Activated CD4-positive, alpha-beta T cell treated with anti-CD3 and anti-CD28 coated beads, Interleukin-2, amount 50 U/mL, for 16 hours (primary cell): Measurements from ENCODE around the gene PDCD1.
"Not testable (repeated sequence)": the region's sequence is repeated elsewhere in the genome, so short reads cannot be mapped to it uniquely, and the experiment has no call there.

ENCODE experiments used
- DNase-seq: peaks from one replicate; pipeline ENCODE4 v3.0.0-alpha.2; 2020

Gene PDCD1

DNA sequence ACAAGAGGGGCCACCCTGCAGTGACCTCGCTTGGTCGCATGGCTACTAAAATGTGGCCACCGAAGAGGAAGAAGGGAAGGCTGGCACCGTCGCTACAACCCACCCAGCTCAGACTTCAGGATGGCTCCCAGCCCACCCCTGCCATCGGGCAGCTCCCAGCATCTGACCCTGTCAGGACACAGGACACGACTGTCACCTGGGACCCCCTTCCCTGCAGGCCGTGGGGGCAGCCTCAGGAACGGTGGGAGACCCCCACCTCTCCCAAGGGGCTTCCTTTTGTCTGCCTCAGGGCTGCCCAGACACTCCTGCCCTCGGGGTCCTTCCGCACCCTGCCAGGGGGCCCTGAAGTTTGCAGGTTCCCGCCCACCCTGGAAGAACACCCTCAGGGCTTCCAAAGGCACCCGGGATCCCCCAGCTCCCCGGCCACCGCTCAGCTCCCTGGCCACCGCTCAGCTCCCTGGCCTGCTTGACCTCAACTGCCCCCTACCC is 18.5 kb upstream of the PDCD1 start:
- no peak for DNase-seq

DNA sequence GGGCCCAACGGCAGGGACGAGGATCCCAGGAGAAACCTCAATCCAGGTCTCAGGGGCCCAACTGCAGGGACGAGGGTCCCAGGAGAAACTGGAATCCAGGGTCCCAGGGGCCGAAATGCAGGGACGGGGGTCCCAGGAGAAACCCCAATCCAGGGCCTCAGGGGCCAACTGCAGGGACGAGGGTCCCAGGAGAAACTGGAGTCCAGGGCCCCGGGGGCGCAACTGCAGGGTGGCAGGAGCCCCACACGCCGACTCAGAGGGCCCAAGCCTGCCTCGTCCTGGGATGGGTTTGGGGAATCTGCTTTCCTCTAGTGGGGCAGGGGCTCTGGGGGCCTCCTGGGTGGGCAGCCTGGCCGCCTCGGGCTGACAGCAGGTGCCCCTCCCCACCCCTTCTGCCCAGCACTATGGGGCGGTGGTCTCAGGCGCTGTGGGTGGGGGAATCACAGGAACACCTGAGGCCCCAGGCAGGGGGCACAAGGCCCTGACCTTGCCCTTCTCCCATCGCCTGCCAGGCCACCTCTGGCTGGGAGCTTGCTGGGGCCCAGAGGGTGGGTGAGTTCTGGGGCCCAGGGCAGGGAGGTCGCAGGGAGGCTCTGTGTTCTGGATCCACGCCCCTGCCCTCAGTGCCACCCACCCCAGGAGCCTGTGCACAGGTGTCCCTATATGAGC is 18.0 kb upstream of the PDCD1 start:
- no peak for DNase-seq

DNA sequence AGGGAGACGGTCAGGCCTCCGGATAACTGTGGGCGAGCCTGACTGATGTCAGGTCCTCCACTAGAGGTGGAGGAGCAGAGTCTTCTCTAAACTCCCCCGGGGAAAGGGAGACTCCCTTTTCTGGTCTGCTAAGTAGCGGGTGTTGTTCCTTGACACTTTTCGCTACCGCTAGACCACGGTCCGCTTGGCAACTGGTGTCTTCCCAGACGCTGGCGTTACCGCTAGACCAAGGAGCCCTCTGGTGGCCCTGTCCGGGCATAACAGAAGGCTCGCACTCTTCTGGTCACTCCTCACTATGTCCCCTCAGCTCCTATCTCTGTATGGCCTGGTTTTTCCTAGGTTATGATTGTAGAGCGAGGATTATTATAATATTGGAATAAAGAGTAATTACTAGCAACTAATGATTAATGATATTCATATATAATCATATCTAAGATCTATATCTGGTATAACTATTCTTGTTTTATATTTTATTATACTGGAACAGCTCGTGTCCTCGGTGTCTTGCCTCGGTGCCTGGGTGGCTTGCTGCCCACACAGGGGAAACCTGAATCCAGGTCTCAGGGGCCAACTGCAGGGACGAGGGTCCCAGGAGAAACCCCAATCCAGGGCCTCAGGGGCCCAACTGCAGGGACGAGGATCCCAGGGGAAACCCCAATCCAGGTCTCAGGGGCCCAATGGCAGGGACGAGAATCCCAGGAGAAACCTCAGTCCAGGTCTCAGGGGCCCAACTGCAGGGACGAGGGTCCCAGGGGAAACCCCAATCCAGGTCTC is 17.2 kb upstream of the PDCD1 start:
- DNase-seq: not testable (repeated sequence)

DNA sequence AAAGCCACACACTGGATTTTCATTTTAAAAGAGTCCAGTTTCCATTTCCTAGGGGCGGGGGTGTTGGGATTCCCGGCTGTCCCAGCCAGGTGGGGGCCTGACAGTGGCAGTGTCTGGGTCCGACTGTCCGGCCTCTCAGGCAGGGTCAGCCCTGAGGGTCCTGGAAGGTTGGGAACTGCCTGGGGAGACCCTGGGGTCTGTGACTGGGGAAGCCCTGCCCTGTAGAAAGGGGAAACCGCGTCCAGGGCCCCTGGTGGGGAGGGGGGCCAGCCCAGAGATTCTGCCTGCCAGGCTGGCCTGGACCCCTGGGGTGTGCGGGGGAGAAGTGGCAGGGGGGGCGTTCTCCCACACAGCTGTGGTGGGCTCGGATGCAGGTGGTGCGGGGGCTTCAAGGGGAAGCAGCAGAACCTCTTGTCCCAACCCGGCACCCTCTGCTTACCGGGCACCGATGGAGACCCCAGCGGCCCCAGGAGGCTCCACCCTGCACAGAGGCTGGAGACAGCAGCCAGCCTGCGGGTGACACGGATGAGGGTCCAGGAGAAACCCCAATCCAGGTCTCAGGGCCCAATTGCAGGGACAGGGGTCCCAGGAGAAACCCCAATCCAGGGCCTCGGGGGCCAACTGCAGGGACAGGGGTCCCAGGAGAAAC is 15.7 kb upstream of the PDCD1 start:
- no peak for DNase-seq

DNA sequence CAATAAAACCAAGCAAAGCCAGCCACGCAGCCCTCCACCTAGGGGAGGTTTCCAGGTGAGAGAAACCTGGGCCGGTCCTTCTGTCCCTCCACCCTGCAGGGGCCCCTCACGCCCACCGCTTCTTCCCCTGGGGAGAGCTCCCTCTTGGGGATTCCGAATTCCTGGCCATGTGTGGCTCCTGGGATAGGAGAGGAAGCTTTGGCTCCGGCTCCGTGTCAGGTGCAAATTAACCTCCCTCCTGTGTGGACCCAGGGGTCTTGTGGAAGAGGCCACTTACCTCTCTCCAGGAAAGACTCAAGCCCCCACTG is 15.1 kb upstream of the PDCD1 start:
- no peak for DNase-seq

DNA sequence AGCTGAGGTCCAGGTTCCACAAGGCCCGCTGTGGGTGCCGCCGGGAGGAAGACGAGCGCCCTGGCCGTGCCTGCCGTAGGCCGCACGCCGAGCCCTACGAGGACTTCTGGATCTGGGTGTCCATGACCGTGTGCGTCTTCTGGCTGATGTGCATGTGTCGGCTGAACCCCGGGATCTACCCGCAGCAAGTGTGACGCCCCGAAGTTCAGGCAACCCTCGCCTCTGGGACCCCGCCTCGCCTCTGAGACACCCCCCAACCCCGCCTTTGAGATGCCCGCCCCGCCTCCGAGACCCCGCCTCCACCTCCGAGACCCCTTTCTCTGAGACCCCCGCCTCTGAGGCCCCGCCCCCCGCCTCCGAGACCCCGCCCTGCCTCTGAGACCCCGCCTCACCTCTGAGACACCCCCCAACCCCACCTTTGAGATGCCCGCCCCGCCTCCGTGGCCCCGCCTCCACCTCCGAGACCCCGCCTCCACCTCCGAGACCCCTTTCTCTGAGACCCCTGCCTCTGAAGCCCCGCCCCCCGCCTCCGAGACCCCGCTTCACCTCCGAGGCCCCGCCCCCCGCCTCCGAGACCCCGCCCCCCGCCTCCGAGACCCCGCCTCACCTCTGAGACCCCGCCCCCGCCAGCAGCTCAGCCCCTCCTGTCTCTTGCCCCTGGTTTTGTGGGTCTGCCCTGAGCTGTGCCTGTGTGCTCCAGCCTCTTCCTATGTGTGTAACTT is 14.5 kb upstream of the PDCD1 start:
- no peak for DNase-seq

DNA sequence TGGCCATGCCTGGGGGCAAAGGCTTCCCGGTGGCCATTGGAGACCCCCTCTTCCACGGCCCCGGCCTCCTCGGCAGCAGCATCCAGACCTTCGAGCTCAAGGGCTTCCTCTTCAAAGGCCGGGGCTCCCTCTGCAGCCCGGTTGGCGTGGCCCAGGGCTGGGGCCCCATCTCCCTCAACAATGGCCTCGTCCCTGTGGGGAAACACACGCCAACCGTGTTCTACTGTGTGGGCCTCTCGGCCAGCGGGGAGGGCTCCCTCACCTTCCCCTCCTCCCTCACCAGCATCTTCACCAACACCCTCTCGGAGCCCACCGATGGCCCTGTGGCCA is 13.6 kb upstream of the PDCD1 start:
- DNase-seq: no peak

DNA sequence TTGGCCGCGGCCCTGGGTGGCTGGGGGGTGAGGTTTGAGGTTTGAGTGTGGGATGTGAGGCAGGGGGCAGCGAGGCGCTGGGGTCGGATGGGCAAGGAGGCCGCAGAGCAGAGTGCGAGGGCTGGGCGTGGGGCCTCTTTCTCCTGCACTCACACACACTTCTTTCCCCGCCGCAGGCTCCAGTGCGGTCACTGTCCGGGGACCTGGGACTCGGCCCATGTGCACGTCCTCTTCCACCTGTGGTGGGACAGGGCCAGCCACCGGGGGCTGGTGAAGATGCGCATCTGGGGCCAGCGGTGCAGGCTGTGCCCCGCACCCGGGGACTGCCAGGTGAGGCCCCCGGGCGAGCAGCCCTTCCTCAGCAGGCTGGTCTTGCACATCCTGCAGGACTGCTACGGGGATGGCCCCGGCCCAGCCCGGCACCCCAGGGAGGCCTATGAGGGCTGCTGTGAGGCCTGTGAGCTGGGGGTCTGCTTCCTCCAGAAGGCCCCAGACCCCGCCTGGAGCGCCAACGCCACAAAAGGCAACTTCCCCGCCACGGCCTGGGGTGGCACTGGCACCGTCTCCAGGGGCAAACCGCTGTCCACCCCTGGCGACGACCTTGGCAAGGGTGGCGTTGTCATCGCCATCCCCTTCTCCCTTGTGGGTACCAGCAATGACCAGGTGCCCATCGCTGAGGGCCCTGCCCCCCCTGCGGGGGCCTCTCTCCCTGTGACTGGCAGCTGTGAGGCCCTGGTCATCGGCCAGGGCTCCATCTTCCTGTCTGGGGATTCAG is 13.0 kb upstream of the PDCD1 start:
- no peak for DNase-seq

DNA sequence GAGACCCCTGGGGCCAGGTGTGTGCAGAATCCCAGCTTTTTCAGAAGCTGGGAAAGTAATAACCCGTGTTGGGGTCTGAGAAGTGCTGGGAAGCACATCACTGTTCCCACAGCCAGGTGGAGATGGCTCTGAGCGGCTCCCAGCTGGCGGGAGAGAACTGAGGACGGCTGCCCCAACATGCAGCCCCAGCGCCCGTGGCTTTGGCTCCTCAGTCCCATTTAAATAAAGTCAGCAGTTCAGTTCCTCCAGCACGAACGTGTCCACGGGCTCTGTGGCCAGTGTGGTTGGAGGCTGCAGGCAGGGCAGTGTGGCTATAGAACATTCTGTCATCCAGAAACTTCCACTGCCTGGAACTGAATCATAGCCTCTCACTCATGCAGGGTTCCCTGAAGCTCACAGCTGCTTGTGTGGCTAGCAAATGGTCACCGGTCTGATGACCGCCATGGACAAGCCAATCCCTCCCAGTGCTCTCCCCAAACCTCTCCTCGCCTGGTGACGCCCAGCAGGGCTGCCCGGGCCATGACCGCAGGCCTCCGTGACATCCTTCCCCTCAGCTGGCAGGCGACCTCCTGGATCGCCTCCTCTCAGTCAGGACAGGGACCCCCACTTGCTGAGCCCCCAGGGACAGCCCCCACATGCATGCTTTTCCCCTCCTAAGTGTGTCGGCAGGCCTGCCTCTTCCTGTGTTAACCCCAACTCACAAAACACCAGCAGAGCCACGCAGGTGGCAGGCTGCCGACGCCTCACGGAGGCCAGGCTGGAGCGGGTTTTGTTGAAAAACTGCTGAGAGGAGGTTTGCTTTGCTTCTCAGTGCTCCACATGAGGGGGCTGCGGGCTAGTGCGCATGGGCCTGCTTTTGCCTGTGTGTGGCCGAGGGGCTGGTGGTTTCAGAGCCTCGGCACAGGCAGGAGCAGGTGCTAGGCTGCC is 12.2 kb upstream of the PDCD1 start:
- DNase-seq: no peak

DNA sequence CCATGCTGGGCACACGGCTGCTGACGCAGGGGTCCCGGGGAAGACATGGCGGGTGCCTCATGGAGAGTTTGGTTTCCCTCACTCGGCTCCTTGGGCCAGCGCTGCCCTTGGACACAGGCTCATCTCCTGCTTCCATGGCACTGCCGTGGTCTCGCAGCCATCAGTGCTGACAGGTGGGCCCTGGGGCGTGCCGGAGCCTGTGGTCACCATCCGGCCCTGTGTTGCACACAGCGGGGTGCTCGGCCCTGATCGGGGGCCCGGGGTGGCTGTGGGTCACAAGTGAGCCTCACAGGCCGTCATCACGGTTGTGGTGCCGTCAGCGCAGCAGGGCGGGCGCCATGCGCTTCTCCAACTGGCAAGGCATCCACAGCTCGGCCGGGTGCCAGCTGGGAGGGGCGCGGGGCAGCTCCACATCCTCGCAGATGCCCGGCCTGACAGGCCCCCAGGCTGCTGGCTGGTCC is 11.4 kb upstream of the PDCD1 start:
- no peak for DNase-seq

DNA sequence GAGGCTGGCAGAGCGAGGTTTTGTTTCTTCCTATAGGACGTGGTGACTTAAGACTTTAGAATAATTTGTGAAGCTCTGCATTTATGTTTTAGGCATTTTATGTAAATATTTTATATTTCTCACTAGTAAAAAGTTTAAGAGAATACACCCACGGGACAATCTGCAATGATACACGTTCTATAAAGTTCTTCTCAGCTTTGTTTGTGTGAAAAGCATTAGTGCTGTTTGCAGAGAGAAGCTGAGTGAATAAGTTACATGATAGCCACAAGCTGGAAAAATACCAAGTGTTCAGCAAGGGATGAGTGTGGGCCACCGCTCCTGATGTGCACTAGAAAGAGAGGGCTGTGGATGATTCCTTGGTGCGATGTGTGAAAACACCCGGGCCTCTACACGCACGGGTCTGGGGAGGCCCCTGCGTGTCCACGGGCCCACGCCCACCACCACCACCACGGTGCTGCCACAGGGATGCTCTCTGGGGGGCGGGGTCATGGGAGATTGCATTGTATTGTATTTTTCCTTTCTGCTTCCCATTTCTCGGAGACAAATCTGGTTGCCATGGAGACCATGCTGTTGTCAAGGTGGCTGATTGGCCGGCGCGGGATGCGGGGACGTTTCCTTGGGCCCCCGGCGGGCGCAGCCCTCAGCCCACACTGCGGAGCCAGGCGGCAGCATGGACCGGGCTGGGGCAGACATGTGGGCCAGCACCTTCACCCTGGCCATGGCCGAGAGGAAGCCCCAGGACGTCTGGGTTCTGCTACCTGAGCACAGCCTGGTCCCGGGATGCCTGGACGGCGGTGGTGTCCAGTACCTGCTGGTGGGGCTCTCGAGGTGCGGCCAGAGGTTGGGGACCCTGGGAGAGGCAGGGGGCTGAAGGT is 10.6 kb upstream of the PDCD1 start, which contains the start of gene RTP5:
Gene RTP5, plus strand, starts transcription at position 643 of the 875 bp plus-strand sequence. Its CDS starts 28 bp downstream, at position 671.
- DNase-seq: no peak

DNA sequence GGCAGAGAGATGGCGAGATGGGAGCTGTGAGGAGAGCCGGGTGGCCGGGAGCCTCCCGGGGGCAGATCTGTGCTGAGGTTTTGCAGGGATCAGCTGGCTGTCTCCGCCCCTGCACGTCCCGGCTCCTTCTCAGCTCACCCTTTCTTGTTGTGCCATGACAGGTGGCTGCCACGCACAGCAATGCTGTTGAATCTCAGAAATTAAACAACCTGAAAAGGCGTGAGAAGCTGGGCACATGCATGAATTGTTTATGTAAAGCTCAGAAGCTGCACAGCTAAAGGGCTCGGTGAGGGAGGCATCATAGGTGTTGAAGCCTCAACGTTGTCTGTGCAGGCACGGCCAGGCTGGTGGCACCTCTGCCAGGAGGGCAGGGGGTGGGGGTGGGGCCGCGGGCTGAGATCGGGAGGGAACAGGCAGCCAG is 10.0 kb upstream of the PDCD1 start:
- DNase-seq: no peak

DNA sequence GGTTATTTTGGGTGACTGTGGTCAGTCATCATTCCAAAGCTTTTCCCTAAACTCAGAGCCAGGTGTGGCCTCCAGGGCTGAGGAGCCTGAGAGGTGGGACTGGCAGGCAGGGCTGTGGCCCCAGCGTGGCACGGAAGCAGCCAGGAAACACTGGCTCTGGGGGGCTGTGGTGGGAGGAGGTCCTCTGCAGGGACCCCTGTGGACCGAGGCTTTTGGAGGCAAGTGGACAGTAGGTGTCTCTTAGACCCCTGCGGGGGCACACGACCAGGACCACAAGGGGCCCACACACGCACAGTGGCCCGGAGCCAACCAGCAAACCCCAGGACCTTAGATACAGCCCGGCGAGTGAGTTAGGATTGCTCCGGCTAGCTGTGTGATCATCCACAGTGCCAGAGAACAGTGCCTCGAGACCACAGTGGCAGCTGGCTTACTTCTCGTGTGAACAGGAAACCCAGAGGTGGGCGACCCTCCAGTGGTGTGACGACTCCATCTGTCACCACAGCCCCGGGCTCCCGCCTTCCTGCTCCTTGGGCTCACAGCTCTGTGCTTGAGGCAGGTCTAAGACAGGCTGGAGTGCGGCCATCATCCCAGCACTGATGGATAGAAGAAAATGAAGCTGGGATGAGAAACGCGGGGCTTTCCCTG is 9.2 kb upstream of the PDCD1 start:
- DNase-seq: no peak

DNA sequence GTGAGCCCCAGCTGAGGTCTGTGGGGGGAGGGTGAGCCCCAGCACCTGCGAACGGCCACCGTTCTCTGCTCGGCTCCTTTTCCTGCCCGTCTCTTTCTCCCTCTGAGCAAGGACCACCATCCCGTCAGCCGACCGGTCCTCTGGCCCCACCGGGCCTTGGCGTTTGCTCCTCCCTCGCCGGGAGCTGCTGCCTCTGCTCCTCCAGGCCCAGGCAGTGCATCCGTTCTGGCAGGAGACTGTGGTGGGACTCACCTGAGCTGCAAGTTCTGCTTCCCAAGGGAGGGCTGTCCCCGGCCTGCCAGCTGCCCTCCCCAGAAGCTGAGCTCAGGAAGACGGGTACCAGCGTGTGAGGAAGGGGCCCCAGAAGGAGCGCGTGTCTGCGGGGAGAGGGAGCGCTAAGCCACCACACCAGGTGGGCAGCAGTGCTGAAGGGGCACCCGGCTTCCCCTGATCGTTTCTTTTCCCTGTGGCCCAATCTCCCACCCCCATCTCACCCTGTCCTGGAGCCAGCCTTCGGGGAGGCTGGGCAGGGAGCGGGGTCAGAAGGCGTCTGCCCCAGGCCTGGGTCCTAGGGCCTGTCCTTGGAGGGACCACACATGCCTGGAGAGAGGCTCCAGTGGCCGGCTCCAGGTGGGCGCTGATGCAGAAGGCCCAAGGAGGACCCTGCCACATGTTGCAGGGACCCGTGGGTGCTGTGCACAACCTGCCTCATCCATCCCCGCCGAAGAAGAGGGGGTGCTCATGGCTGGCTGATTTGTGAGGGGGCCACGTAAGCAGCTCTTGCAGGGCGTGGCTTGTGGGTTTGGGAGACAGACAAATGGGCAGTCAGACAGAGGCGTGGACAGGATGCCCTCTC is 8.3 kb upstream of the PDCD1 start:
- DNase-seq: no peak

DNA sequence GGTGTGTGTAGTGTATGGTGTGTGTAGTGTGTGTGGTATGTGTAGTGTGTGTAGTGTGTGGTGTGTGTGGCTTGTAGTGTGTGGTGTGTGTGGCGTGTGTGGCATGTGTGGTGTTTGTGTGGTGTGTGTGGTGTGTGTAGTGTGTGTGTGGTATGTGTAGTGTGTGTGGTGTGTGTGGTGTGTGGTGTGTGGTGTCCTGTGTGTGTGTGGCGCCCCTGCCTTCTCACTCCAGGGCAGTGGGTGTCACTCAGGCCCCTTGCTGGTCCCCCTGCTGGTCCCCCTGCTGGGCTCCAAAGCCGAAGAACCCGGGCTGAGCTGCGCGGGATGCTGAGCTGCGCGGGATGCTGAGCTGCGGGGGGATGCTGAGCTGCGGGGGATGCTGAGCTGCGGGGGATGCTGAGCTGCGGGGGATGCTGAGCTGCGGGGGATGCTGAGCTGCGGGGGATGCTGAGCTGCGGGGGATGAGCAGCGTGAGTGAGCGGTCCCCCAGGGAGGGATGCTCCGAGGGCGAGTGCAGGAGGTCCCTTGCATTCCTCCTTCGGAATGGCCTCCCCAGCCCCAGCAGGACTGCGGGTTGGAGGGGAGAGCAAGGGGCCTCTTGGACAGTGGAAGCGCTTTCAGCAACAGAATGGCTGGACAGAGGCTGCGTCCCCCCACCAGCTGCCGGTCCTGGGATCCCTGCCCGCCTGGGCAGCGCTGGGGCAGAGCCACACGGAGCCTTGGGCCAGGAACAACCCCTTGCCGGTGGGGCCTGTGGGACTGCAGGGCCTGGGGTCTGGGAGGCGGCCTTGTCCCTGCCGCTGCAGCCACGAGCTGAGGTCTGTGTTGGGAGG is 7.5 kb upstream of the PDCD1 start:
- DNase-seq: no peak

DNA sequence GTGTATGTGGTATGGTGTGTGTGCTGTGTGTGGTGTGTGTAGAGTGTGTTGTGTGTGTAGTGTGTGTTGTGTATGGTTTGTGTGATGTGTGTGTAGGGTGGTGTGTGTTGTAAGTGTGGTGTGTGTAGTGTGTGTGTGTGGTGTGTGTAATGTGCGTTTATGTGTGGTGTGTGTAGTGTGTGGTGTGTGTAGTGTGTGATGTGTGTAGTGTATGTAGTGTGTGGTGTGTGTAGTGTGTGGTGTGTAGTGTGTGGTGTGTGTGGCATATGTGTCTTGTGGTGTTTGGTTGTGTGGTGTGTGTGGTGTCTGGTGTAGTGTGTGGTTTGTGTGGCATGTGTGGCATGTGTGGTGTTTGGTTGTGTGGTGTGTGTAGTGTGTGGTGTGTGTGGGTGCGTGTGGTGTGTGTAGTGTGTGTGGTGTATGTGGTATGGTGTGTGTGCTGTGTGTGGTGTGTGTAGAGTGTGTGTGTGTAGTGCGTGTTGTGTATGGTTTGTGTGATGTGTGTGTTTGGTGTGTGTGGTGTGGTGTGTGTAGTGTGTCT is 6.8 kb upstream of the PDCD1 start:
- no peak for DNase-seq

DNA sequence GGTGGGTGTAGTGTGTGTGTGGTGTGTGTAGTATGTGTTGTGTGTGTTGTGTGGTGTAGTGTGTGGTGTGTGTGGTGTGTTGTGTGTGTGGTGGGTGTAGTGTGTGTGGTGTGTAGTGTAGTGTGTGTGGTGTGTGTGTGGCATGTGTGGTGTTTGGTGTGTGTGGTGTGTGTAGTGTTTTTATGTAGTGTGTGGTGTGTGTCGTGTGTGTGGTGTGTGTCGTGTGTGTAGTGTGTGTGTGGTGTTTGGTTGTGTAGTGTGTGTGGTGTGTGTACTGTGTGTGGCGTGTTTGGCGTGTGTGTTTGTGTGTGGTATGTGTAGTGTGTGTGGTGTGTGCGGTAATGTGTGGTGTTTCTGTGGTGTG is 6.1 kb upstream of the PDCD1 start:
- no peak for DNase-seq
